ENCODE results near the gene PPM1L.

Gene PPM1L

GRCh38 chr3:160885791-160886286 lies 129.8 kb downstream of the PPM1L start:
- no peak overlapping the region for H3K27ac ChIP-seq (ENCODE audit: low read length)
- no peak overlapping the region for H3K9ac ChIP-seq (ENCODE audit: low read length in 2 of 2)
- H3K27me3 ChIP-seq (ENCODE audit: control insufficient read depth in 1 of 2, insufficient read depth in 2 of 2, low read length in 2 of 2), result no peaks in the 10 kb centered on the region
- no peak overlapping the region for H3K4me3 ChIP-seq (ENCODE audit: low read length in 2 of 2)
- no peaks in the 10 kb centered on the region for H3K36me3 ChIP-seq (ENCODE audit: control insufficient read depth in 2 of 2, insufficient read depth in 2 of 2, low read length in 2 of 2)
- no peaks in the 10 kb centered on the region for H3K9me3 ChIP-seq (ENCODE audit: control insufficient read depth in 2 of 2, low read length in 2 of 2)
- peaks cover 4% of the 10 kb centered on the region for H3K4me1 ChIP-seq (ENCODE audit: control insufficient read depth, insufficient read depth, low read length)

GRCh38 chr3:160886421-160886820 lies 130.4 kb downstream of the PPM1L start:
- Histone ChIP-seq H3K4me3 (ENCODE audit: low read length in 2 of 2) (no peak overlapping the region), H3K27me3 (ENCODE audit: control insufficient read depth in 1 of 2, insufficient read depth in 2 of 2, low read length in 2 of 2) (no peaks in the 10 kb centered on the region), H3K36me3 (ENCODE audit: control insufficient read depth in 2 of 2, insufficient read depth in 2 of 2, low read length in 2 of 2) (no peaks in the 10 kb centered on the region), H3K4me1 (ENCODE audit: control insufficient read depth, insufficient read depth, low read length) (peaks cover 4% of the 10 kb centered on the region), H3K27ac (ENCODE audit: low read length) (no peak overlapping the region), H3K9ac (ENCODE audit: low read length in 2 of 2) (no peak overlapping the region), H3K9me3 (ENCODE audit: control insufficient read depth in 2 of 2, low read length in 2 of 2) (no peaks in the 10 kb centered on the region)

GRCh38 chr3:160893207-160893606 lies 137.2 kb downstream of the PPM1L start:
- no peaks in the 10 kb centered on the region for H3K4me1 ChIP-seq (ENCODE audit: control insufficient read depth, insufficient read depth, low read length)
- H3K27me3 ChIP-seq (ENCODE audit: control insufficient read depth in 1 of 2, insufficient read depth in 2 of 2, low read length in 2 of 2), result no peaks in the 10 kb centered on the region
- no peaks in the 10 kb centered on the region for H3K36me3 ChIP-seq (ENCODE audit: control insufficient read depth in 2 of 2, insufficient read depth in 2 of 2, low read length in 2 of 2)
- H3K4me3 ChIP-seq (ENCODE audit: low read length in 2 of 2), result no peak overlapping the region
- H3K9me3 ChIP-seq (ENCODE audit: control insufficient read depth in 2 of 2, low read length in 2 of 2), result no peaks in the 10 kb centered on the region
- H3K27ac ChIP-seq (ENCODE audit: low read length), result no peak overlapping the region
- H3K9ac ChIP-seq (ENCODE audit: low read length in 2 of 2), result no peak overlapping the region

GRCh38 chr3:160904691-160905090 lies 148.7 kb downstream of the PPM1L start:
- Histone ChIP-seq H3K9ac (ENCODE audit: low read length in 2 of 2) (no peak overlapping the region), H3K9me3 (ENCODE audit: control insufficient read depth in 2 of 2, low read length in 2 of 2) (peaks cover 3 to 5% of the 10 kb centered on the region in 2 donors), H3K27ac (ENCODE audit: low read length) (no peak overlapping the region), H3K27me3 (ENCODE audit: control insufficient read depth in 1 of 2, insufficient read depth in 2 of 2, low read length in 2 of 2) (no peaks in the 10 kb centered on the region), H3K36me3 (ENCODE audit: control insufficient read depth in 2 of 2, insufficient read depth in 2 of 2, low read length in 2 of 2) (no peaks in the 10 kb centered on the region), H3K4me3 (ENCODE audit: low read length in 2 of 2) (no peak overlapping the region), H3K4me1 (ENCODE audit: control insufficient read depth, insufficient read depth, low read length) (no peaks in the 10 kb centered on the region)

- no peaks in the 10 kb centered on the region for H3K36me3 ChIP-seq (ENCODE audit: control insufficient read depth in 2 of 2, insufficient read depth in 2 of 2, low read length in 2 of 2)
- no peak overlapping the region for H3K4me3 ChIP-seq (ENCODE audit: low read length in 2 of 2)
- H3K27ac ChIP-seq (ENCODE audit: low read length), result no peak overlapping the region
- H3K9ac ChIP-seq (ENCODE audit: low read length in 2 of 2), result no peak overlapping the region
- H3K9me3 ChIP-seq (ENCODE audit: control insufficient read depth in 2 of 2, low read length in 2 of 2), result peaks cover 3 to 5% of the 10 kb centered on the region in 2 donors
- no peaks in the 10 kb centered on the region for H3K27me3 ChIP-seq (ENCODE audit: control insufficient read depth in 1 of 2, insufficient read depth in 2 of 2, low read length in 2 of 2)
- no peaks in the 10 kb centered on the region for H3K4me1 ChIP-seq (ENCODE audit: control insufficient read depth, insufficient read depth, low read length)
Measured at GRCh38 chr3:160906646-160907045, 150.6 kb downstream of the PPM1L start.

- no peak overlapping the region for H3K27ac ChIP-seq (ENCODE audit: low read length)
- no peaks in the 10 kb centered on the region for H3K27me3 ChIP-seq (ENCODE audit: control insufficient read depth in 1 of 2, insufficient read depth in 2 of 2, low read length in 2 of 2)
- no peaks in the 10 kb centered on the region for H3K4me1 ChIP-seq (ENCODE audit: control insufficient read depth, insufficient read depth, low read length)
- no peak overlapping the region for H3K4me3 ChIP-seq (ENCODE audit: low read length in 2 of 2)
- H3K9me3 ChIP-seq (ENCODE audit: control insufficient read depth in 2 of 2, low read length in 2 of 2), result peaks cover 3 to 5% of the 10 kb centered on the region in 2 donors
- H3K36me3 ChIP-seq (ENCODE audit: control insufficient read depth in 2 of 2, insufficient read depth in 2 of 2, low read length in 2 of 2), result no peaks in the 10 kb centered on the region
- no peak overlapping the region for H3K9ac ChIP-seq (ENCODE audit: low read length in 2 of 2)
Measured at GRCh38 chr3:160909917-160910316, 153.9 kb downstream of the PPM1L start.

GRCh38 chr3:160911411-160911810 lies 155.4 kb downstream of the PPM1L start:
- Histone ChIP-seq H3K9me3 (ENCODE audit: control insufficient read depth in 2 of 2, low read length in 2 of 2) (peaks cover 3 to 5% of the 10 kb centered on the region in 2 donors), H3K27ac (ENCODE audit: low read length) (no peak overlapping the region), H3K27me3 (ENCODE audit: control insufficient read depth in 1 of 2, insufficient read depth in 2 of 2, low read length in 2 of 2) (no peaks in the 10 kb centered on the region), H3K4me1 (ENCODE audit: control insufficient read depth, insufficient read depth, low read length) (no peaks in the 10 kb centered on the region), H3K9ac (ENCODE audit: low read length in 2 of 2) (no peak overlapping the region), H3K36me3 (ENCODE audit: control insufficient read depth in 2 of 2, insufficient read depth in 2 of 2, low read length in 2 of 2) (no peaks in the 10 kb centered on the region), H3K4me3 (ENCODE audit: low read length in 2 of 2) (no peak overlapping the region)

- Histone ChIP-seq H3K9me3 (ENCODE audit: control insufficient read depth in 2 of 2, low read length in 2 of 2) (no peaks in the 10 kb centered on the region), H3K36me3 (ENCODE audit: control insufficient read depth in 2 of 2, insufficient read depth in 2 of 2, low read length in 2 of 2) (no peaks in the 10 kb centered on the region), H3K4me1 (ENCODE audit: control insufficient read depth, insufficient read depth, low read length) (no peaks in the 10 kb centered on the region), H3K27me3 (ENCODE audit: control insufficient read depth in 1 of 2, insufficient read depth in 2 of 2, low read length in 2 of 2) (no peaks in the 10 kb centered on the region), H3K9ac (ENCODE audit: low read length in 2 of 2) (no peak overlapping the region), H3K27ac (ENCODE audit: low read length) (no peak overlapping the region), H3K4me3 (ENCODE audit: low read length in 2 of 2) (no peak overlapping the region)
Measured at GRCh38 chr3:160916472-160916871, 160.4 kb downstream of the PPM1L start.

GRCh38 chr3:160919942-160920341 lies 163.9 kb downstream of the PPM1L start:
- Histone ChIP-seq H3K27ac (ENCODE audit: low read length) (no peak overlapping the region), H3K36me3 (ENCODE audit: control insufficient read depth in 2 of 2, insufficient read depth in 2 of 2, low read length in 2 of 2) (no peaks in the 10 kb centered on the region), H3K9me3 (ENCODE audit: control insufficient read depth in 2 of 2, low read length in 2 of 2) (no peaks in the 10 kb centered on the region), H3K4me1 (ENCODE audit: control insufficient read depth, insufficient read depth, low read length) (no peaks in the 10 kb centered on the region), H3K27me3 (ENCODE audit: control insufficient read depth in 1 of 2, insufficient read depth in 2 of 2, low read length in 2 of 2) (no peaks in the 10 kb centered on the region), H3K9ac (ENCODE audit: low read length in 2 of 2) (no peak overlapping the region), H3K4me3 (ENCODE audit: low read length in 2 of 2) (no peak overlapping the region)

GRCh38 chr3:160921020-160921635 lies 165.1 kb downstream of the PPM1L start:
- Histone ChIP-seq H3K4me1 (ENCODE audit: control insufficient read depth, insufficient read depth, low read length) (no peaks in the 10 kb centered on the region), H3K4me3 (ENCODE audit: low read length in 2 of 2) (no peak overlapping the region), H3K27ac (ENCODE audit: low read length) (no peak overlapping the region), H3K9ac (ENCODE audit: low read length in 2 of 2) (peak overlapping the region in 1 of 2 donors; percentile 4), H3K9me3 (ENCODE audit: control insufficient read depth in 2 of 2, low read length in 2 of 2) (no peaks in the 10 kb centered on the region), H3K27me3 (ENCODE audit: control insufficient read depth in 1 of 2, insufficient read depth in 2 of 2, low read length in 2 of 2) (no peaks in the 10 kb centered on the region), H3K36me3 (ENCODE audit: control insufficient read depth in 2 of 2, insufficient read depth in 2 of 2, low read length in 2 of 2) (no peaks in the 10 kb centered on the region)

GRCh38 chr3:160924776-160925175 lies 168.7 kb downstream of the PPM1L start:
- Histone ChIP-seq H3K27me3 (ENCODE audit: control insufficient read depth in 1 of 2, insufficient read depth in 2 of 2, low read length in 2 of 2) (no peaks in the 10 kb centered on the region), H3K27ac (ENCODE audit: low read length) (no peak overlapping the region), H3K9me3 (ENCODE audit: control insufficient read depth in 2 of 2, low read length in 2 of 2) (no peaks in the 10 kb centered on the region), H3K4me1 (ENCODE audit: control insufficient read depth, insufficient read depth, low read length) (no peaks in the 10 kb centered on the region), H3K9ac (ENCODE audit: low read length in 2 of 2) (no peak overlapping the region), H3K4me3 (ENCODE audit: low read length in 2 of 2) (no peak overlapping the region), H3K36me3 (ENCODE audit: control insufficient read depth in 2 of 2, insufficient read depth in 2 of 2, low read length in 2 of 2) (no peaks in the 10 kb centered on the region)

Measured in stomach smooth muscle (tissue), 2 donors.